HCT116 (cell line): ENCODE measurements around the gene ZNF524. TPM values are rescaled to one million over a fixed set of nuclear protein-coding genes. Genes with fewer than 3 reads are reported as not detected.

Experiments
- ATAC-seq: fragments of 200-7000 bp; cut with Tn5 transposase; 2 replicates; pipeline ENCODE4 v1.9.1; 2020; ENCODE audit warnings: mild to moderate bottlenecking, moderate library complexity
- BruUV-seq: library from RNA; stranded (reverse); fragments of 400-500 nt; replicated peaks from 2 replicates; lab custom pipeline; 2021; lab: Mats Ljungman, UMichigan
- CTCF ChIA-PET: fragments of 300-600 bp; sonication (Branson Sonifier 250); formaldehyde crosslinking; loops from one replicate; lab custom pipeline; 2021; ENCODE audit warnings: antibody characterized with exemption; lab: Charles Lee
- POLR2A ChIA-PET: fragments of 300-600, 350-600 bp; sonication (Branson Sonifier 250); formaldehyde crosslinking; loops from one replicate; lab custom pipeline; 2021; ENCODE audit warnings: antibody characterized with exemption; lab: Charles Lee
- RAD21 ChIA-PET, 2 experiments: fragments of 300-600 bp; sonication (Branson Sonifier 250); formaldehyde crosslinking; loops; one replicate each; lab custom pipeline; 2023; ENCODE audit warnings: low total read pairs in 2 of 2; ENCODE audit not compliant: uncharacterized antibody in 2 of 2, unreplicated experiment in 2 of 2, low non-redundant PET in 1 of 2; lab: Charles Lee
- DNase-seq: peaks from one replicate; pipeline ENCODE4 v3.0.0-alpha.2; 2010; ENCODE audit warnings: low read depth, low spot score
- H2AFZ ChIP-seq: fragments of 200-600 bp; shearing (Covaris generic), sonication (generic); 2 replicates; pipeline ENCODE4 v1.6.1; 2017; ENCODE audit warnings: low read depth, mixed run types, mixed read lengths, antibody characterized with exemption, low read length; ENCODE audit not compliant: poor library complexity, severe bottlenecking
- H3K27ac ChIP-seq: 2 replicates; pipeline ENCODE4 v1.5.1; 2012; ENCODE audit warnings: low read depth, low read length
- H3K27me3 ChIP-seq: fragments of 200-600 bp; sonication (generic); 2 replicates; pipeline ENCODE4 v1.6.1; 2016; ENCODE audit warnings: mixed run types, low read length, mixed read lengths; ENCODE audit not compliant: insufficient read depth
- H3K36me3 ChIP-seq, 2 experiments: fragments of 200-500 bp in 1 of 2; fragments of 200-600 bp in 1 of 2; sonication (Bioruptor generic) in 1 of 2; sonication (generic) in 1 of 2; 2 replicates each; pipeline versions ENCODE4 v1.5.1 to v1.6.1; 2014 to 2016; ENCODE audit warnings: low read length in 2 of 2, inconsistent platforms in 1 of 2, mixed read lengths in 1 of 2, mixed run types in 1 of 2; ENCODE audit not compliant: insufficient read depth in 2 of 2, control insufficient read depth in 1 of 2
- H3K4me1 ChIP-seq, 2 experiments: fragments of 200-600 bp in 1 of 2; sonication (generic) in 1 of 2; 2 replicates each; pipeline versions ENCODE4 v1.5.1 to v1.6.1; 2012 to 2017; ENCODE audit warnings: low read length in 2 of 2, inconsistent platforms in 1 of 2, mild to moderate bottlenecking in 1 of 2, mixed read lengths in 1 of 2, mixed run types in 1 of 2, moderate library complexity in 1 of 2; ENCODE audit not compliant: insufficient read depth in 2 of 2, control insufficient read depth in 1 of 2
- H3K4me2 ChIP-seq: fragments of 200-600 bp; sonication (generic); 2 replicates; pipeline ENCODE4 v1.6.1; 2017; ENCODE audit warnings: mixed run types, low read length, mixed read lengths
- H3K4me3 ChIP-seq, 2 experiments: fragments of 200-600 bp in 1 of 2; sonication (generic) in 1 of 2; replicated peaks in 1 of 2; 2 replicates each; pipeline ENCODE4 v1.5.1; 2011 to 2016; ENCODE audit warnings: low read length in 2 of 2, control low read depth in 1 of 2, low read depth in 1 of 2, mild to moderate bottlenecking in 1 of 2, mixed read lengths in 1 of 2, mixed run types in 1 of 2
- H3K79me2 ChIP-seq: fragments of 200-600 bp; sonication (generic); 2 replicates; pipeline ENCODE4 v1.6.1; 2017; ENCODE audit warnings: mild to moderate bottlenecking, mixed run types, low read length, moderate library complexity, mixed read lengths; ENCODE audit not compliant: insufficient read depth
- H3K9ac ChIP-seq: fragments of 200-600 bp; sonication (generic); 2 replicates; pipeline ENCODE4 v1.6.1; 2016; ENCODE audit warnings: low read length, mixed read lengths
- H3K9me2 ChIP-seq: fragments of 200-600 bp; sonication (generic), shearing (Covaris generic); 2 replicates; pipeline ENCODE4 v1.6.1; 2017; ENCODE audit warnings: mixed run types, mild to moderate bottlenecking, moderate library complexity; ENCODE audit not compliant: insufficient read depth
- H3K9me3 ChIP-seq, 2 experiments: fragments of 200-500 bp in 1 of 2; fragments of 200-600 bp in 1 of 2; sonication (Bioruptor generic) in 1 of 2; sonication (generic) in 1 of 2; 2 replicates each; pipeline ENCODE4 v1.6.1; 2014 to 2017; ENCODE audit warnings: low read length in 2 of 2, mixed read lengths in 2 of 2, inconsistent platforms in 1 of 2, low read depth in 1 of 2, mild to moderate bottlenecking in 1 of 2, mixed run types in 1 of 2, moderate library complexity in 1 of 2; ENCODE audit not compliant: control insufficient read depth in 1 of 2, insufficient read depth in 1 of 2
- H4K20me1 ChIP-seq: fragments of 200-600 bp; sonication (generic), shearing (Covaris generic); 2 replicates; pipeline ENCODE4 v1.6.1; 2017; ENCODE audit warnings: mixed run types, mild to moderate bottlenecking, moderate library complexity; ENCODE audit not compliant: insufficient read depth
- CBX3 ChIP-seq: IDR thresholded peaks from 2 replicates; pipeline ENCODE4 v1.6.1; 2012; ENCODE audit warnings: low read depth
- CEBPB ChIP-seq: IDR thresholded peaks from 2 replicates; pipeline ENCODE4 v1.6.1; 2012; ENCODE audit warnings: low read depth
- EGR1 ChIP-seq: IDR thresholded peaks from 2 replicates; pipeline ENCODE4 v1.6.1; 2012; ENCODE audit warnings: low read depth
- ELF1 ChIP-seq: IDR thresholded peaks from 2 replicates; pipeline ENCODE4 v1.6.1; 2012; ENCODE audit warnings: low read depth, borderline replicate concordance
- EZH2 ChIP-seq: fragments of 200-600 bp; sonication (generic); IDR thresholded peaks from 2 replicates; pipeline ENCODE4 v1.6.1; 2017; ENCODE audit warnings: antibody characterized with exemption, mixed run types
- FOSL1 ChIP-seq: IDR thresholded peaks from 2 replicates; pipeline ENCODE4 v1.6.1; 2012; ENCODE audit warnings: low read depth
- JUND ChIP-seq: IDR thresholded peaks from 2 replicates; pipeline ENCODE4 v1.6.1; 2012
- RAD21 ChIP-seq: IDR thresholded peaks from 2 replicates; pipeline ENCODE4 v1.6.1; 2012; ENCODE audit warnings: low read depth, mild to moderate bottlenecking
- SRF ChIP-seq: IDR thresholded peaks from 2 replicates; pipeline ENCODE4 v1.6.1; 2012; ENCODE audit warnings: low read depth
- YY1 ChIP-seq: IDR thresholded peaks from 2 replicates; pipeline ENCODE4 v1.6.1; 2011; ENCODE audit warnings: low read length, low read depth, moderate library complexity, mild to moderate bottlenecking; ENCODE audit not compliant: insufficient replicate concordance; ENCODE audit errors: extremely low read depth
- ZFX ChIP-seq: fragments of 450-650 bp; IDR thresholded peaks from 2 replicates; pipeline ENCODE4 v1.6.1; 2017
- ZNF274 ChIP-seq: fragments of 200-500 bp; sonication (Bioruptor generic); IDR thresholded peaks from 2 replicates; pipeline ENCODE4 v1.6.1; 2014; ENCODE audit warnings: mild to moderate bottlenecking, low read depth, low read length, inconsistent platforms
- intact Hi-C: fragments of 100-400 bp; cut with micrococcal nuclease; formaldehyde crosslinking; loops from 2 replicates; pipeline ENCODE4 v1.10.0; 2022
- total RNA-seq: library from RNA; stranded (reverse); gene quantifications from one replicate; pipeline ENCODE4 v1.2.1, GENCODE V29; 2021; ENCODE audit not compliant: unreplicated experiment
- TF ChIP-seq, protein P1 (sequence below): IDR thresholded peaks from 2 replicates; pipeline ENCODE4 v1.6.1; 2012; ENCODE audit warnings: low read depth
- TF ChIP-seq, protein P2 (sequence below): IDR thresholded peaks from 2 replicates; pipeline ENCODE4 v1.6.1; 2012
- TF ChIP-seq, protein P3 (sequence below), 3 experiments: fragments of 200-600 bp in 1 of 3; sonication (generic) in 1 of 3; IDR thresholded peaks in 2 of 3; conservative IDR thresholded peaks in 1 of 3; 2 replicates each; pipeline ENCODE4 v1.5.1; 2012 to 2017; ENCODE audit warnings: low read depth in 2 of 3, low read length in 2 of 3, antibody characterized with exemption in 1 of 3, borderline replicate concordance in 1 of 3, control low read depth in 1 of 3, mild to moderate bottlenecking in 1 of 3, mixed read lengths in 1 of 3, mixed run types in 1 of 3, moderate library complexity in 1 of 3; ENCODE audit not compliant: insufficient read depth in 1 of 3
- TF ChIP-seq, protein P4 (sequence below): IDR thresholded peaks from 2 replicates; pipeline ENCODE4 v1.6.1; 2012

ZNF524 gene
- total RNA-seq, 1 experiment from 2014 or later = 17.2 TPM

DNA sequence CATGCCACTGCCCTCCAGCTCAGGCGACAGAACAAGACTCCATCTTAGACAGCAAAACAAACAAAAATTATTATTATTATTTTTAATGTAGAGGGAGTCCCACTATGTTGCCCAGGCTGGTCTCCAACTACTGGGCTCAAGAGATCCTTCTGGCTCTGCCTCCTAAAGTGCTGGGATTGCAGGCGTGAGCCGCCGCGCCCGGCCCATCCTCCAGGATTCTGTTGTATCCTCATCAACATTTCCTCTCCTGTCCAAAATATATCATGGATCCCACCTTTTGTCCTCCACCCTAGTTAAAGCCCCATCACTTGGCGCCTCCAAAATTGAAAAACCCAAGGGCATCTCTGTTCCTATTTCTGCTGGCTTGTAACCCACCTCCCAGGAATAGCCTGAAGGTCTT lies 23.0 kb downstream of the ZNF524 start:
- POLR2A ChIA-PET = interaction anchor here (0.6 to 0.8 kb wide), 2 partner anchors 12 to 138 kb away, joined by 3 read pairs; partner anchors contain the start of gene NAT14
- Histone ChIP-seq H3K4me1 (peaks cover 8 to 14% of the 10 kb centered on the region in 2 experiments; a peak in 3 of 4 replicates), H2AFZ (no peak overlapping the region), H4K20me1 (no peaks in the 10 kb centered on the region), H3K9me3 (no peaks in the 10 kb centered on the region), H3K79me2 (no peaks in the 10 kb centered on the region), H3K4me3 (no peak overlapping the region), H3K4me2 (no peak overlapping the region), H3K27me3 (no peaks in the 10 kb centered on the region), H3K27ac (no peak overlapping the region), H3K9ac (no peak overlapping the region), H3K9me2 (no peaks in the 10 kb centered on the region), H3K36me3 (no peaks in the 10 kb centered on the region)
- CTCF ChIA-PET = no interaction called here
- ATAC-seq = no peak
- TF ChIP-seq, protein P1, sequence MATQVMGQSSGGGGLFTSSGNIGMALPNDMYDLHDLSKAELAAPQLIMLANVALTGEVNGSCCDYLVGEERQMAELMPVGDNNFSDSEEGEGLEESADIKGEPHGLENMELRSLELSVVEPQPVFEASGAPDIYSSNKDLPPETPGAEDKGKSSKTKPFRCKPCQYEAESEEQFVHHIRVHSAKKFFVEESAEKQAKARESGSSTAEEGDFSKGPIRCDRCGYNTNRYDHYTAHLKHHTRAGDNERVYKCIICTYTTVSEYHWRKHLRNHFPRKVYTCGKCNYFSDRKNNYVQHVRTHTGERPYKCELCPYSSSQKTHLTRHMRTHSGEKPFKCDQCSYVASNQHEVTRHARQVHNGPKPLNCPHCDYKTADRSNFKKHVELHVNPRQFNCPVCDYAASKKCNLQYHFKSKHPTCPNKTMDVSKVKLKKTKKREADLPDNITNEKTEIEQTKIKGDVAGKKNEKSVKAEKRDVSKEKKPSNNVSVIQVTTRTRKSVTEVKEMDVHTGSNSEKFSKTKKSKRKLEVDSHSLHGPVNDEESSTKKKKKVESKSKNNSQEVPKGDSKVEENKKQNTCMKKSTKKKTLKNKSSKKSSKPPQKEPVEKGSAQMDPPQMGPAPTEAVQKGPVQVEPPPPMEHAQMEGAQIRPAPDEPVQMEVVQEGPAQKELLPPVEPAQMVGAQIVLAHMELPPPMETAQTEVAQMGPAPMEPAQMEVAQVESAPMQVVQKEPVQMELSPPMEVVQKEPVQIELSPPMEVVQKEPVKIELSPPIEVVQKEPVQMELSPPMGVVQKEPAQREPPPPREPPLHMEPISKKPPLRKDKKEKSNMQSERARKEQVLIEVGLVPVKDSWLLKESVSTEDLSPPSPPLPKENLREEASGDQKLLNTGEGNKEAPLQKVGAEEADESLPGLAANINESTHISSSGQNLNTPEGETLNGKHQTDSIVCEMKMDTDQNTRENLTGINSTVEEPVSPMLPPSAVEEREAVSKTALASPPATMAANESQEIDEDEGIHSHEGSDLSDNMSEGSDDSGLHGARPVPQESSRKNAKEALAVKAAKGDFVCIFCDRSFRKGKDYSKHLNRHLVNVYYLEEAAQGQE = no peak
- TF ChIP-seq FOSL1 (no peak), JUND (no peak), YY1 (no peak), EZH2 (no peak), EGR1 (no peak), ZNF274 (no peak), ELF1 (no peak), SRF (no peak), CBX3 (no peak), ZFX (no peak), CEBPB (no peak), RAD21 (no peak)
- TF ChIP-seq, protein P2, sequence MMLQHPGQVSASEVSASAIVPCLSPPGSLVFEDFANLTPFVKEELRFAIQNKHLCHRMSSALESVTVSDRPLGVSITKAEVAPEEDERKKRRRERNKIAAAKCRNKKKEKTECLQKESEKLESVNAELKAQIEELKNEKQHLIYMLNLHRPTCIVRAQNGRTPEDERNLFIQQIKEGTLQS = no peak
- TF ChIP-seq, protein P3, sequence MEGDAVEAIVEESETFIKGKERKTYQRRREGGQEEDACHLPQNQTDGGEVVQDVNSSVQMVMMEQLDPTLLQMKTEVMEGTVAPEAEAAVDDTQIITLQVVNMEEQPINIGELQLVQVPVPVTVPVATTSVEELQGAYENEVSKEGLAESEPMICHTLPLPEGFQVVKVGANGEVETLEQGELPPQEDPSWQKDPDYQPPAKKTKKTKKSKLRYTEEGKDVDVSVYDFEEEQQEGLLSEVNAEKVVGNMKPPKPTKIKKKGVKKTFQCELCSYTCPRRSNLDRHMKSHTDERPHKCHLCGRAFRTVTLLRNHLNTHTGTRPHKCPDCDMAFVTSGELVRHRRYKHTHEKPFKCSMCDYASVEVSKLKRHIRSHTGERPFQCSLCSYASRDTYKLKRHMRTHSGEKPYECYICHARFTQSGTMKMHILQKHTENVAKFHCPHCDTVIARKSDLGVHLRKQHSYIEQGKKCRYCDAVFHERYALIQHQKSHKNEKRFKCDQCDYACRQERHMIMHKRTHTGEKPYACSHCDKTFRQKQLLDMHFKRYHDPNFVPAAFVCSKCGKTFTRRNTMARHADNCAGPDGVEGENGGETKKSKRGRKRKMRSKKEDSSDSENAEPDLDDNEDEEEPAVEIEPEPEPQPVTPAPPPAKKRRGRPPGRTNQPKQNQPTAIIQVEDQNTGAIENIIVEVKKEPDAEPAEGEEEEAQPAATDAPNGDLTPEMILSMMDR (IDR thresholded peaks at IDR 0.05 in 2 of 3, conservative IDR thresholded peaks at IDR 0.05 in 1 of 3; ENCODE audit: borderline replicate concordance in 1 of 3, insufficient read depth in 1 of 3, low read depth in 2 of 3, low read length in 2 of 3) = no peak
- TF ChIP-seq, protein P4, sequence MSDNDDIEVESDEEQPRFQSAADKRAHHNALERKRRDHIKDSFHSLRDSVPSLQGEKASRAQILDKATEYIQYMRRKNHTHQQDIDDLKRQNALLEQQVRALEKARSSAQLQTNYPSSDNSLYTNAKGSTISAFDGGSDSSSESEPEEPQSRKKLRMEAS = no peak
- intact Hi-C loops = no loop called here
- RAD21 ChIA-PET = no interaction called here
- DNase-seq = no peak
- no TSS peak for BruUV-seq
